HL-60 (cell line): Measurements from ENCODE around the gene FSCN2.

Experiments
- CTCF ChIP-seq: IDR thresholded peaks from one replicate; pipeline ENCODE4 v1.5.1; 2011; ENCODE audit warnings: low read length, control low read depth, inconsistent platforms; ENCODE audit not compliant: insufficient read depth
- GABPA ChIP-seq: IDR thresholded peaks from 2 replicates; pipeline ENCODE4 v1.6.1; 2012; ENCODE audit warnings: low read depth
- POLR2AphosphoS5 ChIP-seq: IDR thresholded peaks from 2 replicates; pipeline ENCODE4 v1.6.1; 2012; ENCODE audit warnings: low read depth
- REST ChIP-seq: IDR thresholded peaks from 2 replicates; pipeline ENCODE4 v1.6.1; 2012; ENCODE audit warnings: low read depth; ENCODE audit not compliant: insufficient replicate concordance

- TF ChIP-seq CTCF (no peak), POLR2AphosphoS5 (no peak; the same call in 1 of the 2 replicates), REST (no peak), GABPA (no peak)
Observed at GRCh38 chr17:81511554-81511803, 16.7 kb upstream of the FSCN2 start.
